OCI-LY3 (cell line): ENCODE measurements around the gene NCBP1.
A peak's percentile ranks its signal among the peaks of the same experiment; 100 is the strongest.
"Not testable (repeated sequence)": the region's sequence is repeated elsewhere in the genome, so short reads cannot be mapped to it uniquely, and the experiment has no call there.

Experiments
- H2AFZ ChIP-seq: fragments of 200-600, 300-600 bp; shearing (Covaris generic); 2 replicates; pipeline ENCODE4 v1.6.0; 2014; ENCODE audit warnings: antibody characterized with exemption, low read depth, low read length
- H3K27ac ChIP-seq: fragments of 200-600, 300-600 bp; sonication (generic); 2 replicates; pipeline ENCODE4 v1.5.1; 2014; ENCODE audit warnings: mild to moderate bottlenecking, low read length, moderate library complexity, mixed read lengths
- H3K27me3 ChIP-seq: fragments of 200-600, 300-600 bp; sonication (generic); 2 replicates; pipeline ENCODE4 v1.6.1; 2014; ENCODE audit warnings: low read depth, low read length, mixed read lengths
- H3K36me3 ChIP-seq: fragments of 200-600, 300-600 bp; sonication (generic); replicated peaks from 2 replicates; pipeline ENCODE3; 2014; ENCODE audit warnings: low read depth, low read length, mixed read lengths
- H3K4me1 ChIP-seq: fragments of 300-600, 200-600 bp; sonication (generic); 2 replicates; pipeline ENCODE4 v1.6.1; 2014; ENCODE audit warnings: low read length, mixed read lengths
- H3K4me2 ChIP-seq: fragments of 200-600, 300-600 bp; sonication (generic); 2 replicates; pipeline ENCODE4 v1.6.1; 2014; ENCODE audit warnings: low read length, mixed read lengths
- H3K4me3 ChIP-seq: fragments of 300-600, 200-600 bp; sonication (generic); 2 replicates; pipeline ENCODE4 v1.5.1; 2014; ENCODE audit warnings: antibody characterized with exemption, mild to moderate bottlenecking, low read length, moderate library complexity
- H3K79me2 ChIP-seq: fragments of 300-600, 200-600 bp; shearing (Covaris generic); 2 replicates; pipeline ENCODE4 v1.6.1; 2014; ENCODE audit warnings: mild to moderate bottlenecking, low read length, mixed read lengths
- H3K9ac ChIP-seq: fragments of 300-600, 200-600 bp; shearing (Covaris generic); 2 replicates; pipeline ENCODE4 v1.6.0; 2014; ENCODE audit warnings: mild to moderate bottlenecking, low read length, moderate library complexity
- H3K9me3 ChIP-seq: fragments of 200-600, 300-600 bp; shearing (Covaris generic); 2 replicates; pipeline ENCODE4 v1.6.1; 2014; ENCODE audit warnings: low read length, mixed read lengths; ENCODE audit not compliant: insufficient read depth
- H4K20me1 ChIP-seq: fragments of 200-600, 300-600 bp; sonication (generic); 2 replicates; pipeline ENCODE4 v1.6.1; 2016; ENCODE audit warnings: low read length, mixed read lengths; ENCODE audit not compliant: insufficient read depth
- EZH2phosphoT487 ChIP-seq: fragments of 200-600 bp; shearing (Covaris generic); IDR thresholded peaks from 2 replicates; pipeline ENCODE4 v1.6.1; 2018; ENCODE audit warnings: antibody characterized with exemption, mixed run types, low read depth
- TF ChIP-seq, protein P1 (sequence below): fragments of 200-600, 300-600 bp; sonication (generic); IDR thresholded peaks from 2 replicates; pipeline ENCODE4 v1.5.1; 2014; ENCODE audit warnings: antibody characterized with exemption, low read length, low read depth

NCBP1 gene

DNA sequence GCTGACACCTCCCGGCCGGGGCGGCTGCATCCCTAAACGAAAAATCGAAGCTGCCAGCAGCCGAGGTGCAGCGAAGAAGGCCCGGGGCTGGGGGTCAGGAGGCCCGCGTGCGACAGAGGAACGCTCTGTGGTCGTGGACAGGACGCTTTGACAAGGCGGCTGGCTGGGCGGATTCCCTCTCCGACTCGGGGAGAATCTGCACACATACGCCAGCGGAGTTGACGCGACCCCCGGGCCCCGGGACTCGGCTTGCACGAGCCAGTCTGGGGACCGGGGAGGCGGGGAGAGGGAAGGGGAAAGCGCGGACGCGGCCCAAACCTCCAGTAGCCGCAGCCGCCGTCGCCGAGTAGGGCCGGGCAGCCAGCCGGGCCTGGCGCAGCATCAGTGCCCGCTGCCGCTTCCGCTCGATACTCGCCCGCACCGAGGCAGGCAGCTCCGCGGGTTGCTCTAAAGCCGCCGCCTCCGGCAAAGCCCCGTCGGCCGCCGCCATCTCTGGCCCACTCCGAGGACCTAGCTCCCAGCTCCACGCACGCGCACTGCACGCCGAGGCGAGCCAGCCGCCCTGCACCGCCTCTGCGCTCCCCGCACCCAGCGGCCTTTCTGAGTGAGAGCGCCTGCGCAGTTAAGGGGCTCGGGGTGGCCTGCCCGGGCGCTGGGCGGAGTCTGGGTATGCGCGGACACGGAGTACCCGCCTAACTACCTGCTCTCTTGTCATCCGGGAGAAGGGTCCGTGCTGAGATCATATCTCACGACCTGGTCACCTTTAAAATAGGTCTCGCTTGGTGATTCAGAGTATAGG, 63.4 kb downstream of the NCBP1 start, which contains the start of gene XPA:
Gene XPA, minus strand, starts transcription at position 538 of the 799 bp plus-strand sequence. Its CDS starts 48 bp downstream, at position 490.
- Histone ChIP-seq H3K79me2 (peaks cover 36% of the 10 kb centered on the region), H2AFZ (peak within 1 kb of the TSS; percentile 97), H3K9me3 (no peaks in the 10 kb centered on the region), H3K4me2 (peak within 1 kb of the TSS; percentile 99), H3K9ac (peak within 1 kb of the TSS; percentile 75), H3K36me3 (peaks cover 3% of the 10 kb centered on the region), H4K20me1 (0 out of 2 replicates have a peak, but pooled peaks cover 3% of the 10 kb centered on the region), H3K27ac (peak within 1 kb of the TSS; percentile 35), H3K4me3 (peak within 1 kb of the TSS; percentile 88), H3K4me1 (peaks cover 31% of the 10 kb centered on the region), H3K27me3 (no peaks in the 10 kb centered on the region)
- TF ChIP-seq, protein P1, sequence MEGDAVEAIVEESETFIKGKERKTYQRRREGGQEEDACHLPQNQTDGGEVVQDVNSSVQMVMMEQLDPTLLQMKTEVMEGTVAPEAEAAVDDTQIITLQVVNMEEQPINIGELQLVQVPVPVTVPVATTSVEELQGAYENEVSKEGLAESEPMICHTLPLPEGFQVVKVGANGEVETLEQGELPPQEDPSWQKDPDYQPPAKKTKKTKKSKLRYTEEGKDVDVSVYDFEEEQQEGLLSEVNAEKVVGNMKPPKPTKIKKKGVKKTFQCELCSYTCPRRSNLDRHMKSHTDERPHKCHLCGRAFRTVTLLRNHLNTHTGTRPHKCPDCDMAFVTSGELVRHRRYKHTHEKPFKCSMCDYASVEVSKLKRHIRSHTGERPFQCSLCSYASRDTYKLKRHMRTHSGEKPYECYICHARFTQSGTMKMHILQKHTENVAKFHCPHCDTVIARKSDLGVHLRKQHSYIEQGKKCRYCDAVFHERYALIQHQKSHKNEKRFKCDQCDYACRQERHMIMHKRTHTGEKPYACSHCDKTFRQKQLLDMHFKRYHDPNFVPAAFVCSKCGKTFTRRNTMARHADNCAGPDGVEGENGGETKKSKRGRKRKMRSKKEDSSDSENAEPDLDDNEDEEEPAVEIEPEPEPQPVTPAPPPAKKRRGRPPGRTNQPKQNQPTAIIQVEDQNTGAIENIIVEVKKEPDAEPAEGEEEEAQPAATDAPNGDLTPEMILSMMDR = no peak
- TF ChIP-seq EZH2phosphoT487 = no peak

DNA sequence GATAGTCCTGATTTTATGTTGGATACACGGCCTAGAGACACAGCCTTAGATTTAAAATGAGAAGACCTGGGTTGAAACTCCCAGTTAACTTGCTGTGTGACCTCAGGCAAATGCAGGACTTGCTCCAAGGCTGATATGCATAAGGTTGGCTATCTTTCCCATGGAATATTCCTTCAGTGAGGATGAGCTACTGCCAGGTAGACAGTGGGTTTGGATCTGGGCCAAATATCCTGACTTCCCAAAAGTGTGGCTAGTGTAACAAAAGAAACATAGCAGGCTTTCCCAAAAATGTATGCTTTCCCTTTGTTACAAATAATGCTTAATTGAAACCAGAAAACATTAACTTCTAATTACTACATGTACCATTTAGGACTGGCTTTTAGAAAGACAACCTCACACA, 64.2 kb downstream of the NCBP1 start:
- H2AFZ ChIP-seq = peak overlapping the region; percentile 97
- H3K79me2 ChIP-seq = peaks cover 36% of the 10 kb centered on the region
- H3K36me3 ChIP-seq = peaks cover 3% of the 10 kb centered on the region
- no peaks in the 10 kb centered on the region for H3K27me3 ChIP-seq
- peak overlapping the region; percentile 75 for H3K9ac ChIP-seq
- H3K4me3 ChIP-seq = peak overlapping the region; percentile 88
- H3K9me3 ChIP-seq = no peaks in the 10 kb centered on the region
- TF ChIP-seq, protein P1 = no peak
- TF ChIP-seq EZH2phosphoT487 = no peak
- peak overlapping the region; percentile 87 for H3K4me2 ChIP-seq
- peaks cover 31% of the 10 kb centered on the region for H3K4me1 ChIP-seq
- H4K20me1 ChIP-seq = 0 out of 2 replicates have a peak, but pooled peaks cover 3% of the 10 kb centered on the region
- H3K27ac ChIP-seq = no peak overlapping the region

DNA sequence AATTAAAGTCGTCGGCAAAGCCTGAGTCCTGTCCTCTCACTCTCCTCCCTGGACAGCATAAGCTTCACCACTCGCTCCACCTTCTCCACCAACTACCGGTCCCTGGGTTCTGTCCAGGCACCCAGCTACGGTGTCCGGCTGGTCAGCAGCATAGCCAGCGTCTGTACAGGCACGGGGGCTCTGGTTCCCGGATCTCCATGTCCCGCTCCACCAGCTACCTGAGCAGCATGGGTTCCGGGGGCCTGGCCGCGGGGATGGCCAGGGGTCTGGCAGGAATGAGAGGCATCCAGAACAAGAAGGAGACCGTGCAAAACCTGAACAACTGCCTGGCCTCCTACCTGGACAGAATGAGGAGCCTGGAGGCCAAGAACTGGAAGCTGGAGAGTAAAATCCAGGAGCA, 65.2 kb downstream of the NCBP1 start:
- Histone ChIP-seq H3K9ac (0 out of 2 replicates have a peak overlapping the region, but pooled peaks have one; percentile 11), H3K79me2 (peaks cover 30% of the 10 kb centered on the region), H4K20me1 (0 out of 2 replicates have a peak, but pooled peaks cover 3% of the 10 kb centered on the region), H3K27me3 (no peaks in the 10 kb centered on the region), H3K36me3 (no peaks in the 10 kb centered on the region), H3K27ac (no peak overlapping the region), H2AFZ (no peak overlapping the region; the same call in 1 of the 2 replicates), H3K4me2 (peak overlapping the region; percentile 78), H3K4me3 (peak overlapping the region; percentile 65), H3K4me1 (peaks cover 25% of the 10 kb centered on the region), H3K9me3 (no peaks in the 10 kb centered on the region)
- no peak for TF ChIP-seq EZH2phosphoT487
- TF ChIP-seq, protein P1 = no peak

DNA sequence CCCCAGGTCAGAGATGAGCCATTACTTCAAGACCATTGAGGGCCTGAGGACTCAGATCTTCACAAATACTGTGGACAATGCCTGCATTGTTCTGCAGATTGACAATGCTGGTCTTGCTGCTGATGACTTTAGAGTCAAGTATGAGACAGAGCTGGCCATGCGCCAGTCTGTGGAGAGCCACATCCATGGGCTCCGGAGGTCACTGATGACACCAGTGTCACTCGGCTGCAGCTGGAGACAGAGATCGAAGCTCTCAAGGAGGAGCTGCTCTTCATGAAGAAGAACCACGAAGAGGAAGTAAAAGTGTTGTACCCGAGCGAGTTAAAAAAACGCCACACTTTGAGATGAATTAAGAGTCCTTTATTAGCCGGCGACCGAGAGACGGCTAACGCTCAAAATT, 65.7 kb downstream of the NCBP1 start:
- Histone ChIP-seq H3K4me3 (peak overlapping the region; percentile 65), H3K79me2 (peaks cover 27% of the 10 kb centered on the region), H3K4me2 (peak overlapping the region; percentile 78), H3K9ac (0 out of 2 replicates have a peak overlapping the region, but pooled peaks have one; percentile 11), H3K4me1 (peaks cover 24% of the 10 kb centered on the region)
- not testable (repeated sequence) for H2AFZ ChIP-seq, H4K20me1 ChIP-seq, H3K27me3 ChIP-seq, H3K27ac ChIP-seq, H3K9me3 ChIP-seq, H3K36me3 ChIP-seq

DNA sequence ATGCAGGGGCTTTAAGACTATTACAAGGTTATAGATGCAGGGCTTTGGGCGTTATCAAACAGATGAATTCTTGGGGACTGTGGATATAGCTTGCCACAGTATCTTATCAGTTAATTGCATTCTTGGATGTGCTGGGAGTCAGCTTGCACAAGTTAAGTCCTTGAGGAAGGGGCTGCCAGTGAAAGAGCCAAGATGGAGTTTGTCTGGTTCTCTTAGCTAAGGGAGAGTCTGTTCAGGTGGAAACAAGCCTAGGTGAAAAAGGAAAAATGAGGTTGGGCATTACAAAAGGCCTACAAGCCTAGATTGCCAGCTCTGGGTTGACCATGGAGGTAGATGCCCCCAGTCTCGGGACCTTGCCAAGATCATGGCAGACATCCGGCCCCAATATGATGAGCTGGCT, 66.2 kb downstream of the NCBP1 start:
- Histone ChIP-seq H3K4me2 (peak overlapping the region; percentile 78), H3K4me1 (peaks cover 24% of the 10 kb centered on the region), H3K4me3 (peak overlapping the region; percentile 65), H3K79me2 (peaks cover 21% of the 10 kb centered on the region)
- H2AFZ ChIP-seq, H3K27ac ChIP-seq, H3K9ac ChIP-seq, H4K20me1 ChIP-seq, H3K9me3 ChIP-seq, H3K27me3 ChIP-seq, H3K36me3 ChIP-seq: not testable (repeated sequence)
